Thyroid gland (tissue), 4 donors: Measurements from ENCODE around the gene OR10D3.

Source experiments
- POLR2A ChIP-seq, 2 donors: fragments of 450-650 bp; IDR thresholded peaks; one replicate each; pipeline ENCODE4 v1.6.1; 2017; ENCODE audit warnings: antibody characterized with exemption in 2 of 2, mild to moderate bottlenecking in 2 of 2, moderate library complexity in 1 of 2
- TF ChIP-seq, protein P1 (sequence below), 6 experiments: fragments of 200-600 bp in 3 of 6; fragments of 450-650 bp in 3 of 6; sonication (generic) in 3 of 6; IDR thresholded peaks; one replicate each; pipeline ENCODE4 v1.5.1; 2016 to 2019; ENCODE audit warnings: antibody characterized with exemption in 6 of 6, mild to moderate bottlenecking in 2 of 6, inconsistent platforms in 1 of 6, moderate library complexity in 1 of 6

DNA sequence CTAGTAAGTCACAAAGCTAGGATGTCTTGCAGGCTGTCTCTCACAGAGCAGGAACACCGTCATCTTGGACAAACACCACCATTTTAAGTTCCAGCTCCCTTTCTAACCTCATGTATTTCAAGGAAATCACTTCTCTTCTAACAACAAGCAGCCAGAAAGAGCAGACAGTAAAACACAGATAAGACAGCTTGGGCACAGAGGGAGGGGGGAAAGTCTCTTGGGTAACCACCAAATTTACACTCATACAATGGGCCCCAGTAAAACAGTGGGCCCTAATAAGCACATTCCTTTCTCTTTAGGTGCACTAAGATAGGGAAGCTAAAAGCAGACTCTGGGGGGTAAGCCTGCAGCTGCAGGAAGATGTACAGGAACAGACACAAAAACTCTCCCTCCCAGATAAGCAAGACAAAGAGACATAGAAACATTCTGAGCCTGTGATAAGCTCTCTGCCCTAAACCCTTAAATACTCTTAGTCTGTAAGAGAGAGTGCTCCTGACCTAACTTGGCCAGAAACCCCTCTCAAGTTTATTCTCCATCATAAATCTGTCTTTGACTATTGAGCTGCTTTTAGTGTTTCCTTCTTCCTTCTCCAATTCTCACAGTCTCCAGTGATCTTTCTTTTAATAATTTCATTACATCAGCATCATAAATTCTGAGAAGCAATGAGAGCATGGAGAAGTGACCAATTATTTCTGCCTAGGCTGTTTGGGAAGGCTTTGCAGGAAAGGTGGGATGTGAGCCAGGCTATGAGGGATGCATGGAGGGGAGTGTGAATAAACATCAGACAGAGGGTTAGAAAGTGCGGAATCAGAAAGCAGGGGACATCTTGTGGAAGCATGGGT is 7.4 kb downstream of the OR10D3 start:
- TF ChIP-seq, protein P1, sequence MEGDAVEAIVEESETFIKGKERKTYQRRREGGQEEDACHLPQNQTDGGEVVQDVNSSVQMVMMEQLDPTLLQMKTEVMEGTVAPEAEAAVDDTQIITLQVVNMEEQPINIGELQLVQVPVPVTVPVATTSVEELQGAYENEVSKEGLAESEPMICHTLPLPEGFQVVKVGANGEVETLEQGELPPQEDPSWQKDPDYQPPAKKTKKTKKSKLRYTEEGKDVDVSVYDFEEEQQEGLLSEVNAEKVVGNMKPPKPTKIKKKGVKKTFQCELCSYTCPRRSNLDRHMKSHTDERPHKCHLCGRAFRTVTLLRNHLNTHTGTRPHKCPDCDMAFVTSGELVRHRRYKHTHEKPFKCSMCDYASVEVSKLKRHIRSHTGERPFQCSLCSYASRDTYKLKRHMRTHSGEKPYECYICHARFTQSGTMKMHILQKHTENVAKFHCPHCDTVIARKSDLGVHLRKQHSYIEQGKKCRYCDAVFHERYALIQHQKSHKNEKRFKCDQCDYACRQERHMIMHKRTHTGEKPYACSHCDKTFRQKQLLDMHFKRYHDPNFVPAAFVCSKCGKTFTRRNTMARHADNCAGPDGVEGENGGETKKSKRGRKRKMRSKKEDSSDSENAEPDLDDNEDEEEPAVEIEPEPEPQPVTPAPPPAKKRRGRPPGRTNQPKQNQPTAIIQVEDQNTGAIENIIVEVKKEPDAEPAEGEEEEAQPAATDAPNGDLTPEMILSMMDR (IDR thresholded peaks at IDR 0.05) = no peak
- no peak for TF ChIP-seq POLR2A (IDR thresholded peaks at IDR 0.05)
